ENCODE results near the gene ZNF217.
A peak's percentile ranks its signal among the peaks of the same experiment; 100 is the strongest.
"Not testable (repeated sequence)": the region's sequence is repeated elsewhere in the genome, so short reads cannot be mapped to it uniquely, and the experiment has no call there.

The ZNF217 gene

GRCh38 chr20:53592992-53593465, 610 bp downstream of the ZNF217 start:
- Histone ChIP-seq H3K27me3 (replicated peaks; ENCODE audit: control insufficient read depth, insufficient read depth, low read length) (no peaks in the 10 kb centered on the region), H3K4me3 (replicated peaks; ENCODE audit: low read depth, low read length) (peak overlapping the region; percentile 83), H3K36me3 (ENCODE audit: control insufficient read depth, insufficient read depth, low read length) (no peaks in the 10 kb centered on the region)
- peak; percentile 54 for DNase-seq (ENCODE audit: extremely low read depth, insufficient read length)
- TF ChIP-seq CTCF (IDR thresholded peaks at IDR 0.05; ENCODE audit: insufficient read depth, low read length, poor library complexity, severe bottlenecking), result no peak

- DNase-seq (ENCODE audit: extremely low read depth, insufficient read length), result peak; percentile 77
- not testable (repeated sequence) for H3K27me3 ChIP-seq (replicated peaks; ENCODE audit: control insufficient read depth, insufficient read depth, low read length)
- peak overlapping the region; percentile 83 for H3K4me3 ChIP-seq (replicated peaks; ENCODE audit: low read depth, low read length)
Measured at GRCh38 chr20:53592454-53592991, 1.1 kb downstream of the ZNF217 start.

GRCh38 chr20:53591941-53592441, 1.6 kb downstream of the ZNF217 start:
- peak overlapping the region; percentile 83 for H3K4me3 ChIP-seq (replicated peaks; ENCODE audit: low read depth, low read length)
- not testable (repeated sequence) for DNase-seq (ENCODE audit: extremely low read depth, insufficient read length); H3K27me3 ChIP-seq (replicated peaks; ENCODE audit: control insufficient read depth, insufficient read depth, low read length); H3K36me3 ChIP-seq (ENCODE audit: control insufficient read depth, insufficient read depth, low read length)

More at GRCh38 chr20:53592454-53592991, 1.1 kb downstream of the ZNF217 start:
- H3K36me3 ChIP-seq (ENCODE audit: control insufficient read depth, insufficient read depth, low read length), result not testable (repeated sequence)

- H3K36me3 ChIP-seq (ENCODE audit: control insufficient read depth, insufficient read depth, low read length); DNase-seq (ENCODE audit: extremely low read depth, insufficient read length); H3K27me3 ChIP-seq (replicated peaks; ENCODE audit: control insufficient read depth, insufficient read depth, low read length): not testable (repeated sequence)
- peak overlapping the region; percentile 83 for H3K4me3 ChIP-seq (replicated peaks; ENCODE audit: low read depth, low read length)
Measured at GRCh38 chr20:53591206-53591741, 2.4 kb downstream of the ZNF217 start.

- not testable (repeated sequence) for H3K27me3 ChIP-seq (replicated peaks; ENCODE audit: control insufficient read depth, insufficient read depth, low read length); DNase-seq (ENCODE audit: extremely low read depth, insufficient read length); H3K36me3 ChIP-seq (ENCODE audit: control insufficient read depth, insufficient read depth, low read length)
- peak overlapping the region; percentile 57 for H3K4me3 ChIP-seq (replicated peaks; ENCODE audit: low read depth, low read length)
Measured at GRCh38 chr20:53590608-53591007, 3.0 kb downstream of the ZNF217 start.

- peak overlapping the region; percentile 53 for H3K4me3 ChIP-seq (replicated peaks; ENCODE audit: low read depth, low read length)
- not testable (repeated sequence) for DNase-seq (ENCODE audit: extremely low read depth, insufficient read length); H3K36me3 ChIP-seq (ENCODE audit: control insufficient read depth, insufficient read depth, low read length); H3K27me3 ChIP-seq (replicated peaks; ENCODE audit: control insufficient read depth, insufficient read depth, low read length)
Measured at GRCh38 chr20:53590122-53590521, 3.5 kb downstream of the ZNF217 start.

GRCh38 chr20:53589321-53590065, 4.1 kb downstream of the ZNF217 start:
- H3K36me3 ChIP-seq (ENCODE audit: control insufficient read depth, insufficient read depth, low read length); DNase-seq (ENCODE audit: extremely low read depth, insufficient read length); H3K27me3 ChIP-seq (replicated peaks; ENCODE audit: control insufficient read depth, insufficient read depth, low read length): not testable (repeated sequence)
- H3K4me3 ChIP-seq (replicated peaks; ENCODE audit: low read depth, low read length), result peak overlapping the region; percentile 53

GRCh38 chr20:53587157-53587703, 6.4 kb downstream of the ZNF217 start:
- DNase-seq (ENCODE audit: extremely low read depth, insufficient read length); H3K27me3 ChIP-seq (replicated peaks; ENCODE audit: control insufficient read depth, insufficient read depth, low read length); H3K36me3 ChIP-seq (ENCODE audit: control insufficient read depth, insufficient read depth, low read length); H3K4me3 ChIP-seq (replicated peaks; ENCODE audit: low read depth, low read length): not testable (repeated sequence)

GRCh38 chr20:53586640-53587039, 7.0 kb downstream of the ZNF217 start:
- TF ChIP-seq CTCF (IDR thresholded peaks at IDR 0.05; ENCODE audit: insufficient read depth, low read length, poor library complexity, severe bottlenecking), result no peak
- no peaks in the 10 kb centered on the region for H3K27me3 ChIP-seq (replicated peaks; ENCODE audit: control insufficient read depth, insufficient read depth, low read length)
- H3K36me3 ChIP-seq (ENCODE audit: control insufficient read depth, insufficient read depth, low read length), result peaks cover 7% of the 10 kb centered on the region
- no peak for DNase-seq (ENCODE audit: extremely low read depth, insufficient read length)
- peak overlapping the region; percentile 23 for H3K4me3 ChIP-seq (replicated peaks; ENCODE audit: low read depth, low read length)

GRCh38 chr20:53585910-53586309, 7.7 kb downstream of the ZNF217 start:
- DNase-seq (ENCODE audit: extremely low read depth, insufficient read length); H3K27me3 ChIP-seq (replicated peaks; ENCODE audit: control insufficient read depth, insufficient read depth, low read length): not testable (repeated sequence)
- peaks cover 12% of the 10 kb centered on the region for H3K36me3 ChIP-seq (ENCODE audit: control insufficient read depth, insufficient read depth, low read length)
- H3K4me3 ChIP-seq (replicated peaks; ENCODE audit: low read depth, low read length), result peak overlapping the region; percentile 48

GRCh38 chr20:53585004-53585569, 8.6 kb downstream of the ZNF217 start:
- Histone ChIP-seq H3K36me3 (ENCODE audit: control insufficient read depth, insufficient read depth, low read length) (peaks cover 12% of the 10 kb centered on the region), H3K4me3 (replicated peaks; ENCODE audit: low read depth, low read length) (peak overlapping the region; percentile 48)
- not testable (repeated sequence) for H3K27me3 ChIP-seq (replicated peaks; ENCODE audit: control insufficient read depth, insufficient read depth, low read length); DNase-seq (ENCODE audit: extremely low read depth, insufficient read length)

Measured in GM06990 (cell line).